Breast epithelium (tissue), 4 donors: Measurements from ENCODE around the gene EP400. TPM values are rescaled to one million over a fixed set of nuclear protein-coding genes. Genes with fewer than 3 reads are reported as not detected.

Experiments used
- DNase-seq, 2 donors: peaks; one replicate each; pipeline ENCODE4 v3.0.0-alpha.2; 2019; ENCODE audit warnings: low spot score in 2 of 2
- H3K27ac ChIP-seq, 2 donors: fragments of 200-600 bp; sonication (generic) in 1 of 2; one replicate each; pipeline ENCODE4 v1.5.1; 2016 to 2019; ENCODE audit warnings: mild to moderate bottlenecking in 1 of 2
- H3K27me3 ChIP-seq, 2 donors: fragments of 200-600 bp; sonication (generic) in 1 of 2; one replicate each; pipeline versions ENCODE4 v1.5.1 to v1.6.0; 2017 to 2019; ENCODE audit warnings: control low read depth in 1 of 2, mild to moderate bottlenecking in 1 of 2
- H3K36me3 ChIP-seq: fragments of 200-600 bp; one replicate; pipeline ENCODE4 v1.5.1; 2019
- H3K4me1 ChIP-seq, 2 donors: fragments of 200-600 bp; sonication (generic); one replicate each; pipeline ENCODE4 v1.5.1; 2016 to 2019; ENCODE audit warnings: control low read depth in 1 of 2
- H3K4me3 ChIP-seq, 3 donors: fragments of 200-600 bp; sonication (generic); 1 replicate in 2 of 3; 2 replicates in 1 of 3; pipeline ENCODE4 v1.5.1; 2016 to 2019; ENCODE audit warnings: mild to moderate bottlenecking in 3 of 3, moderate library complexity in 2 of 3
- H3K9me3 ChIP-seq, 2 donors: fragments of 200-600 bp; sonication (generic) in 1 of 2; one replicate each; pipeline ENCODE4 v1.5.1; 2016 to 2019; ENCODE audit warnings: control low read depth in 1 of 2
- POLR2A ChIP-seq: fragments of 450-650 bp; IDR thresholded peaks from one replicate; pipeline ENCODE4 v1.6.1; 2016; ENCODE audit warnings: antibody characterized with exemption, mild to moderate bottlenecking, moderate library complexity
- POLR2AphosphoS5 ChIP-seq, 3 donors: sonication (generic); formaldehyde crosslinking; IDR thresholded peaks; one replicate each; pipeline ENCODE4 v1.6.1; 2017; ENCODE audit warnings: antibody characterized with exemption in 3 of 3
- intact Hi-C: fragments of 100-400 bp; cut with DNase I; formaldehyde crosslinking; loops from one replicate; pipeline ENCODE4 v1.15.1; 2023; ENCODE audit warnings: low total_unique reads
- total RNA-seq, 3 donors: library from RNA; depleted of rRNA; stranded (reverse); fragments of >200 nt; gene quantifications; one replicate each; pipeline ENCODE4 v1.1.0, GENCODE V29; 2016
- TF ChIP-seq, protein P1 (sequence below), 3 donors: fragments of 450-650 bp; IDR thresholded peaks; one replicate each; pipeline ENCODE4 v1.5.1; 2016 to 2017; ENCODE audit warnings: antibody characterized with exemption in 3 of 3, mild to moderate bottlenecking in 3 of 3, moderate library complexity in 3 of 3

EP400 gene
- total RNA-seq, 3 donors from 2014 or later, result 20.3 to 27.2 (median 24.4) TPM

DNA sequence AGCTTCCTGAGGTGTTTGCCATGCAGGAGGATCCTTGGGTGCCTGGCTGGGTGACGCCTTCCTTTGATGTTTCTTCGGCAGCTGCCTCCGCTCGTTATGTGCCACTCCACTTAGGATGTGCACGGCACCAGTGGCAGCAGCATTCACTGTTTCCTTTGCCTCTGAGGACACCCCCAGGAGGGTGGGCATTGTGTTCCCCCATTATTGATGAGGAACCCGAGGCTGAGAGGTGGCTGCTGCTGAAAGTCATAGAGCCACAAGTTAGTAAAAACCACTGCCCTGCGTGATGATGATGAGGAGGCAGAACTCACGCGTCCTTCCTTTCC, 41.2 kb downstream of the EP400 start:
- no peak overlapping the region for H3K4me3 ChIP-seq
- no peaks in the 10 kb centered on the region for H3K36me3 ChIP-seq
- intact Hi-C loops, result loop anchor here (5.0 kb wide), 1 partner anchor 369 kb away; no protein-coding TSS in a partner anchor
- H3K27me3 ChIP-seq, result no peaks in the 10 kb centered on the region
- no peaks in the 10 kb centered on the region for H3K4me1 ChIP-seq
- no peak for TF ChIP-seq POLR2A
- no peak for TF ChIP-seq POLR2AphosphoS5 (IDR thresholded peaks at IDR 0.05)
- TF ChIP-seq, protein P1, sequence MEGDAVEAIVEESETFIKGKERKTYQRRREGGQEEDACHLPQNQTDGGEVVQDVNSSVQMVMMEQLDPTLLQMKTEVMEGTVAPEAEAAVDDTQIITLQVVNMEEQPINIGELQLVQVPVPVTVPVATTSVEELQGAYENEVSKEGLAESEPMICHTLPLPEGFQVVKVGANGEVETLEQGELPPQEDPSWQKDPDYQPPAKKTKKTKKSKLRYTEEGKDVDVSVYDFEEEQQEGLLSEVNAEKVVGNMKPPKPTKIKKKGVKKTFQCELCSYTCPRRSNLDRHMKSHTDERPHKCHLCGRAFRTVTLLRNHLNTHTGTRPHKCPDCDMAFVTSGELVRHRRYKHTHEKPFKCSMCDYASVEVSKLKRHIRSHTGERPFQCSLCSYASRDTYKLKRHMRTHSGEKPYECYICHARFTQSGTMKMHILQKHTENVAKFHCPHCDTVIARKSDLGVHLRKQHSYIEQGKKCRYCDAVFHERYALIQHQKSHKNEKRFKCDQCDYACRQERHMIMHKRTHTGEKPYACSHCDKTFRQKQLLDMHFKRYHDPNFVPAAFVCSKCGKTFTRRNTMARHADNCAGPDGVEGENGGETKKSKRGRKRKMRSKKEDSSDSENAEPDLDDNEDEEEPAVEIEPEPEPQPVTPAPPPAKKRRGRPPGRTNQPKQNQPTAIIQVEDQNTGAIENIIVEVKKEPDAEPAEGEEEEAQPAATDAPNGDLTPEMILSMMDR (IDR thresholded peaks at IDR 0.05), result no peak
- no peaks in the 10 kb centered on the region for H3K9me3 ChIP-seq
- no peak for DNase-seq
- no peak overlapping the region for H3K27ac ChIP-seq

DNA sequence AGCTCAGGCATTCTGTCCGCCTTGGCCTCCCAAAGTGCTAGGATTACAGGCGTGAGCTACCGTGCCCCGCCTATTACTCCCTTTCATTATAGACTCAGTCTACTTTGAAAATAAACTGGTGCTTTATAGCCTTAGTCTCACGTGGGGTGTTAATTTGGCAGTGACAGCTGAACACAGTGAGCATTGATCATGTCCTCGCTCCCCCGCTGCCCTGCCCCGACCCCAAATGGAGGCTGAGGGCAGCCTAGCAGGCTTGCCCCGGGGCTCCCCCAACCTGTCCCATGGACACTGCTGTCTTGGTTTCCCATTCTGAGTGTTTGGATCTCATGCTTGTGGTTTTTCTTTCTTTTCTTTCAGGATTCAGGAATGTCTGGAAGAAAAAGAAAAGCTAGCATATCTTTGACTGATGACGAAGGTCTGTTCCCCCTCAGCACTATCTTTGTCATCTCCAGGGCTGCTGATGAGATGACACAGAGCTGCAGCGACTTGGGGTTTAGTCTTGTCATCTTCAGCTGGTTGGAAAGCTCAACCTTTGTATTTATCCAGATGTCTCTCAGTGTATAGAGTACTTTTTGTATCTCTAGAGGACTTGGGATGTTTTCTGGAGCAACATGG, 42.2 kb downstream of the EP400 start:
- H3K27ac ChIP-seq, result no peak overlapping the region
- no peak overlapping the region for H3K4me3 ChIP-seq
- H3K9me3 ChIP-seq, result no peaks in the 10 kb centered on the region
- DNase-seq, result no peak
- H3K27me3 ChIP-seq, result no peaks in the 10 kb centered on the region
- no peaks in the 10 kb centered on the region for H3K36me3 ChIP-seq
- intact Hi-C loops, result loop anchor here (5.0 kb wide), 1 partner anchor 370 kb away; no protein-coding TSS in a partner anchor
- H3K4me1 ChIP-seq, result no peaks in the 10 kb centered on the region
- TF ChIP-seq POLR2AphosphoS5 (IDR thresholded peaks at IDR 0.05) (no peak), POLR2A (no peak)
- TF ChIP-seq, protein P1 (IDR thresholded peaks at IDR 0.05), result no peak

- TF ChIP-seq POLR2A (no peak), POLR2AphosphoS5 (IDR thresholded peaks at IDR 0.05) (no peak)
- TF ChIP-seq, protein P1 (IDR thresholded peaks at IDR 0.05), result no peak
- H3K36me3 ChIP-seq, result peaks cover 4% of the 10 kb centered on the region
- H3K27ac ChIP-seq, result no peak overlapping the region
- H3K4me1 ChIP-seq, result no peaks in the 10 kb centered on the region
- intact Hi-C loops, result loop anchor here (5.0 kb wide), 1 partner anchor 372 kb away; no protein-coding TSS in a partner anchor
- DNase-seq, result no peak
- no peak overlapping the region for H3K4me3 ChIP-seq
- H3K9me3 ChIP-seq, result no peaks in the 10 kb centered on the region
- no peaks in the 10 kb centered on the region for H3K27me3 ChIP-seq
Observed at GRCh38 chr12:131994589-131994988, 44.8 kb downstream of the EP400 start.

- no peak for TF ChIP-seq POLR2A
- TF ChIP-seq, protein P1 (IDR thresholded peaks at IDR 0.05), result no peak
- no peak for TF ChIP-seq POLR2AphosphoS5 (IDR thresholded peaks at IDR 0.05)
- H3K4me1 ChIP-seq, result no peaks in the 10 kb centered on the region
- H3K27me3 ChIP-seq, result no peaks in the 10 kb centered on the region
- no peak overlapping the region for H3K27ac ChIP-seq
- H3K9me3 ChIP-seq, result no peaks in the 10 kb centered on the region
- peaks cover 6% of the 10 kb centered on the region for H3K36me3 ChIP-seq
- no peak overlapping the region for H3K4me3 ChIP-seq
- intact Hi-C loops, result loop anchor here (10.0 kb wide), 1 partner anchor 146 kb away; no protein-coding TSS in a partner anchor
- no peak for DNase-seq
Observed at GRCh38 chr12:132000286-132000872, 50.6 kb downstream of the EP400 start.

GRCh38 chr12:132003846-132004245, 54.1 kb downstream of the EP400 start:
- intact Hi-C loops, result loop anchor here (10.0 kb wide), 1 partner anchor 149 kb away; no protein-coding TSS in a partner anchor
- Histone ChIP-seq H3K27me3 (no peaks in the 10 kb centered on the region), H3K9me3 (no peaks in the 10 kb centered on the region), H3K27ac (no peak overlapping the region), H3K4me1 (no peaks in the 10 kb centered on the region), H3K4me3 (no peak overlapping the region), H3K36me3 (peaks cover 6% of the 10 kb centered on the region)
- TF ChIP-seq, protein P1 (IDR thresholded peaks at IDR 0.05), result no peak
- TF ChIP-seq POLR2AphosphoS5 (IDR thresholded peaks at IDR 0.05) (no peak), POLR2A (no peak)
- DNase-seq, result no peak
